ENCODE measurements around the gene ZNF580.

DNA sequence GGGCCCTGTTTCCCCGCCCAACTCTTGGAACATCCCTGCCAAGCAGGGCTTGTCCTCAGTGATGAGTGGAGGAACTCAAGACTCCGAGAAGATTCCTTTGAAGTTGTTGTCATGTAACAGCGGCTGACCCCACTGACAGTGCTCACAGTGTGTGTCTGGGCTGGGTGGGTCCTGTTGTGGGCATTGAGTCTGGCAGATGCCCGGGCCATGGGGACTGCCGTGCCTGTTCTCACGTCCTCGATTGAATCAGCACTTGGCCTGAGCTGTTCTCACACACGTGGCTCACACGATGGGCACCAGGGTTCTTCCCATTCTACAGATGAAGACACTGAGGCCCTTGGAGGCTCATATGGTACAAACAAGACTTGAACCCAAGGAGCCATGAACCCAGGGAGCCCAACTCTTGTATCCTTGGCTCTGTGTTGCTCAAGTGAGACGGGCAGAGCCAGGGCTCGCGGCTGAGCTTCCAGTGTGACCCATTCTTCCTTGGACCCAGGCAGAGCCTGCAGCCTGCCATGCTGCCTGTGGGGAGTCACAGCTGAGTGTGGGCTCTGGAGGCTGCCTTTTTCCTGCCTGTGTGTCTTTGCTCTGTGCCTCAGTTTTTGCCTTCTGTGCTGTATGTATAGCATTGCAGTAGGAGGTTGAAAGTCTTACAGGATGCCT, 25.7 kb downstream of the ZNF580 start:
- TF ChIP-seq, protein P1, sequence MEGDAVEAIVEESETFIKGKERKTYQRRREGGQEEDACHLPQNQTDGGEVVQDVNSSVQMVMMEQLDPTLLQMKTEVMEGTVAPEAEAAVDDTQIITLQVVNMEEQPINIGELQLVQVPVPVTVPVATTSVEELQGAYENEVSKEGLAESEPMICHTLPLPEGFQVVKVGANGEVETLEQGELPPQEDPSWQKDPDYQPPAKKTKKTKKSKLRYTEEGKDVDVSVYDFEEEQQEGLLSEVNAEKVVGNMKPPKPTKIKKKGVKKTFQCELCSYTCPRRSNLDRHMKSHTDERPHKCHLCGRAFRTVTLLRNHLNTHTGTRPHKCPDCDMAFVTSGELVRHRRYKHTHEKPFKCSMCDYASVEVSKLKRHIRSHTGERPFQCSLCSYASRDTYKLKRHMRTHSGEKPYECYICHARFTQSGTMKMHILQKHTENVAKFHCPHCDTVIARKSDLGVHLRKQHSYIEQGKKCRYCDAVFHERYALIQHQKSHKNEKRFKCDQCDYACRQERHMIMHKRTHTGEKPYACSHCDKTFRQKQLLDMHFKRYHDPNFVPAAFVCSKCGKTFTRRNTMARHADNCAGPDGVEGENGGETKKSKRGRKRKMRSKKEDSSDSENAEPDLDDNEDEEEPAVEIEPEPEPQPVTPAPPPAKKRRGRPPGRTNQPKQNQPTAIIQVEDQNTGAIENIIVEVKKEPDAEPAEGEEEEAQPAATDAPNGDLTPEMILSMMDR (IDR thresholded peaks at IDR 0.05): no peak
- TF ChIP-seq POLR2A (IDR thresholded peaks at IDR 0.05): no peak
